IPS DF 19.7 (cell line): Measurements from ENCODE around the gene INPP5K.

Experiments used
- DNase-seq: peaks from one replicate; pipeline ENCODE4 v3.0.0-alpha.2; 2013; ENCODE audit warnings: low read depth, low spot score

The INPP5K gene

GRCh38 chr17:1506649-1507267 is 9.7 kb downstream of the INPP5K start:
- no peak for DNase-seq

GRCh38 chr17:1505586-1505985 is 10.8 kb downstream of the INPP5K start:
- no peak for DNase-seq

- no peak for DNase-seq
Measured at GRCh38 chr17:1504866-1505265, 11.5 kb downstream of the INPP5K start.

GRCh38 chr17:1503699-1504098 is 12.7 kb downstream of the INPP5K start:
- no peak for DNase-seq

GRCh38 chr17:1498869-1499268 is 17.5 kb downstream of the INPP5K start:
- no peak for DNase-seq

GRCh38 chr17:1498233-1498632 is 18.2 kb downstream of the INPP5K start:
- no peak for DNase-seq

GRCh38 chr17:1497831-1498230 is 18.6 kb downstream of the INPP5K start:
- DNase-seq, result no peak

- DNase-seq, result no peak
Measured at GRCh38 chr17:1496869-1497268, 19.5 kb downstream of the INPP5K start.

GRCh38 chr17:1495265-1495989 is 21.0 kb downstream of the INPP5K start:
- DNase-seq, result no peak

- DNase-seq, result no peak
Measured at GRCh38 chr17:1494736-1495253, 21.6 kb downstream of the INPP5K start.

- no peak for DNase-seq
Measured at GRCh38 chr17:1494203-1494602, 22.2 kb downstream of the INPP5K start.

- no peak for DNase-seq
Measured at GRCh38 chr17:1493291-1493980, 23.0 kb downstream of the INPP5K start.

GRCh38 chr17:1492249-1493206 is 23.9 kb downstream of the INPP5K start, which contains the start of gene MYO1C:
Gene MYO1C, minus strand, starts transcription at chr17:1492686. Its CDS starts 199 bp downstream, at chr17:1492487.
- no peak for DNase-seq

GRCh38 chr17:1491443-1492248 is 24.8 kb downstream of the INPP5K start:
- no peak for DNase-seq

GRCh38 chr17:1490643-1491442 is 25.6 kb downstream of the INPP5K start:
- DNase-seq, result no peak

- no peak for DNase-seq
Measured at GRCh38 chr17:1488826-1489270, 27.6 kb downstream of the INPP5K start.

GRCh38 chr17:1487939-1488825 is 28.2 kb downstream of the INPP5K start:
- DNase-seq, result no peak
